ENCODE measurements around the gene PTGER1.

PTGER1 gene

GRCh38 chr19:14441041-14441938 lies 33.9 kb downstream of the PTGER1 start:
- ATAC-seq (no peak), DNase-seq (no peak)

GRCh38 chr19:14440049-14440448 lies 35.1 kb downstream of the PTGER1 start:
- peak; percentile 93 for ATAC-seq
- DNase-seq, result peak; percentile 85

- ATAC-seq, result no peak
- no peak for DNase-seq
These were observed 36.1 kb downstream of the PTGER1 start for GRCh38 chr19:14439014-14439413.

GRCh38 chr19:14437578-14438140 lies 37.5 kb downstream of the PTGER1 start:
- DNase-seq, result no peak
- no peak for ATAC-seq

GRCh38 chr19:14435320-14436050 lies 39.7 kb downstream of the PTGER1 start:
- no peak for DNase-seq
- no peak for ATAC-seq

- ATAC-seq (peak; percentile 83), DNase-seq (peak; percentile 62)
These were observed 40.4 kb downstream of the PTGER1 start for GRCh38 chr19:14434543-14435319.

GRCh38 chr19:14433554-14434501 lies 41.3 kb downstream of the PTGER1 start:
- DNase-seq (peak; percentile 48), ATAC-seq (peak; percentile 34)

GRCh38 chr19:14432791-14433553 lies 42.2 kb downstream of the PTGER1 start, which contains the start of gene PKN1:
TSS of gene PKN1 (plus strand) at chr19:14433306. CDS start at chr19:14433522, 216 bp downstream.
- DNase-seq (peak; percentile 81), ATAC-seq (peak; percentile 22)

- no peak for ATAC-seq
- DNase-seq, result no peak
These were observed 44.4 kb downstream of the PTGER1 start for GRCh38 chr19:14430712-14431111.

- ATAC-seq (no peak), DNase-seq (no peak)
These were observed 46.2 kb downstream of the PTGER1 start for GRCh38 chr19:14428882-14429416.

GRCh38 chr19:14427461-14427860 lies 47.7 kb downstream of the PTGER1 start:
- DNase-seq (no peak), ATAC-seq (no peak)

- DNase-seq, result no peak
- no peak for ATAC-seq
These were observed 49.4 kb downstream of the PTGER1 start for GRCh38 chr19:14425696-14426138.
